DOHH2 (cell line): Measurements from ENCODE around the gene SAV1.

ENCODE experiments used
- EZH2phosphoT487 ChIP-seq: fragments of 200-600 bp; sonication (generic); IDR thresholded peaks from 2 replicates; pipeline ENCODE4 v1.6.1; 2017; ENCODE audit warnings: borderline replicate concordance, mild to moderate bottlenecking, antibody characterized with exemption, low read length, moderate library complexity, mixed read lengths
- TF ChIP-seq, protein P1 (sequence below): fragments of 200-600 bp; sonication (generic); IDR thresholded peaks from one replicate; pipeline ENCODE4 v1.5.1; 2014; ENCODE audit warnings: antibody characterized with exemption, mild to moderate bottlenecking, low read depth, low read length; ENCODE audit not compliant: poor library complexity, severe bottlenecking

DNA sequence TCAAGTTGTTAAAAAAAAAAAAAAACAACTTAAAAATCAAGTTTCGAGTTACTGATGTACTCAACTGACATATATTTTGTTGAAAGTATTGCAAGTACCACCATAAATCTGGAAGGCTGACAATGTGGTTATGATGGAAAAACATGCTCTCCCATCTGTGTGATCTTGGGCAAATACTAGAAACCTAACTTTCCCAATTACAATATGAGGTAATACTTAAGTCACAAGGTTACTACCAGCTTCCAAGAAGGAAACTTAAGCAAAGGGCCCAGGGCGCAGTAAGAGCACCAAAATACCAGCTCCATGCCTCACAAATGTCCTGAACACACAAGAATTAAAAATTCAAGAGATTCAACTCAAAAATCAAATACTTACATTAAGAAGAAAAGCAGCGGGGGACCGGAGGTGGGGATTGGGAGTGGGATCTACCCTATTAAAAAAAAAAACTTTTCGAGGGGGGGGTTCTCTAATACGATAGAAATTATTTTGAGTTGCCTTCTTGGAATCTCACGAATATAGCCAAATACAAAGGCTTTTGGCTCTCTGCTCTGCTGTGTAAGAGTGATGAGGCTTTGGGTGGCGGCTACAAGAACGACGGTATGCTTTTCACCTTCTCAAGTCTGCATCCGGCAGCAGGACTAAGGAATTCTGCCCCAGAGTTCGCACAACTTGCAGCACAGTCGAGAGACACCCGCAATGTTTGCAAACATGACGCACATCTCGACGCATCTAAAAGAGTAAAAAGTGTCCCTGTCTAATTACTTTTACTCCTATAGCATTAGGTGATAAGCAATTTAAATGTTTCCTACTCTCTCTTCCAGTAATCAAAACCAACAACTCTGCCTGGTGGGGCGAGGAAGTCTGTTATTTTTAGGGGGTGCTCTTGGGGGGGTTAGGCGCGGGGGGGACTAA, 1.1 kb downstream of the SAV1 start:
- TF ChIP-seq, protein P1, sequence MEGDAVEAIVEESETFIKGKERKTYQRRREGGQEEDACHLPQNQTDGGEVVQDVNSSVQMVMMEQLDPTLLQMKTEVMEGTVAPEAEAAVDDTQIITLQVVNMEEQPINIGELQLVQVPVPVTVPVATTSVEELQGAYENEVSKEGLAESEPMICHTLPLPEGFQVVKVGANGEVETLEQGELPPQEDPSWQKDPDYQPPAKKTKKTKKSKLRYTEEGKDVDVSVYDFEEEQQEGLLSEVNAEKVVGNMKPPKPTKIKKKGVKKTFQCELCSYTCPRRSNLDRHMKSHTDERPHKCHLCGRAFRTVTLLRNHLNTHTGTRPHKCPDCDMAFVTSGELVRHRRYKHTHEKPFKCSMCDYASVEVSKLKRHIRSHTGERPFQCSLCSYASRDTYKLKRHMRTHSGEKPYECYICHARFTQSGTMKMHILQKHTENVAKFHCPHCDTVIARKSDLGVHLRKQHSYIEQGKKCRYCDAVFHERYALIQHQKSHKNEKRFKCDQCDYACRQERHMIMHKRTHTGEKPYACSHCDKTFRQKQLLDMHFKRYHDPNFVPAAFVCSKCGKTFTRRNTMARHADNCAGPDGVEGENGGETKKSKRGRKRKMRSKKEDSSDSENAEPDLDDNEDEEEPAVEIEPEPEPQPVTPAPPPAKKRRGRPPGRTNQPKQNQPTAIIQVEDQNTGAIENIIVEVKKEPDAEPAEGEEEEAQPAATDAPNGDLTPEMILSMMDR = no peak
- TF ChIP-seq EZH2phosphoT487 = no peak
